GM19239 (cell line): ENCODE measurements around the gene ILKAP.

Source experiments
- DNase-seq: peaks from one replicate; pipeline ENCODE4 v3.0.0; 2011; ENCODE audit warnings: low spot score; ENCODE audit not compliant: insufficient read length
- FAIRE-seq: peaks from 2 replicates; lab custom pipeline; 2011; peaks lifted over from hg19 to GRCh38; lab: Jason Lieb, UNC

The ILKAP gene

DNA sequence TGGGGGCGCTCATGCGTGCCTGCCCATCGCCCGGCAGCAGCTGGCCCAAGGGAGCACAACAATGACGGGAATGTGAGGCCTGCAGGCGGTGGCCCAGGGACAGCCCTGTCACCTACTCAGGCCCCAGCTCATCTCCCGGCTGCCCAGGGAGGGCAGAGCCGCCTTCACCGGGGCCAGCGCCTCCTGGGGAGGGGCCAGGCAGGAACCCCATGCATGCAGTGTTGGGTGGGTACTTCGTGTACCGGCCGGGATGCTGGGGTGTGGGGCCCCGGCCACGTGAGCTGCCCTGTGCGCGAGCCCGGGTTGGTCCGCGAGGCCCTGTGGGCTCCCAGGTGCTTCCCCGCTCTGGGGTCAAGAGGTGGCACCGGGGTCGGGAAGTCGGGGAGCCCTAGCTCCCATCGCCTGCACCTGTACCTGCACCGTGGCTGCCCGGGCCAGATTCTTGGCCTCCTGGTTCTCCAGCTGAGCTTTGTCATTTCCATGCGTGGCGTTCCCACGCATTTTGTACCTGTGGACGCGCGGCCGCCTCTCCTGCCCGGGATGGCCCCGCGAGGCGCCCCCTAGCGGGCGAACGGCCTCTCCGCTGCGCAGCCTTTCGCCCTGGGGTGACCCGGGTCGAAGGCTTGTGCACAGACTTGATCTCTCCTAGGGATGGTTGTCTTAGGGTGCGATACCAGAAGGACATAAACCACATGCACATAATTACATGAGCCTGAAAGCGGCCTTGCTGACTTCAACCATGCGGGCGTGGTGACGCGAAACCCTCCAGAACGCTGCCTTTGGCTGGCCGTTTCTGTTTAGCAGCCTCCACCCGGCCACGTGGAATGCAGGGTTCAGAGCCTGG lies 64.1 kb downstream of the ILKAP start:
- FAIRE-seq (no peak), DNase-seq (no peak)

DNA sequence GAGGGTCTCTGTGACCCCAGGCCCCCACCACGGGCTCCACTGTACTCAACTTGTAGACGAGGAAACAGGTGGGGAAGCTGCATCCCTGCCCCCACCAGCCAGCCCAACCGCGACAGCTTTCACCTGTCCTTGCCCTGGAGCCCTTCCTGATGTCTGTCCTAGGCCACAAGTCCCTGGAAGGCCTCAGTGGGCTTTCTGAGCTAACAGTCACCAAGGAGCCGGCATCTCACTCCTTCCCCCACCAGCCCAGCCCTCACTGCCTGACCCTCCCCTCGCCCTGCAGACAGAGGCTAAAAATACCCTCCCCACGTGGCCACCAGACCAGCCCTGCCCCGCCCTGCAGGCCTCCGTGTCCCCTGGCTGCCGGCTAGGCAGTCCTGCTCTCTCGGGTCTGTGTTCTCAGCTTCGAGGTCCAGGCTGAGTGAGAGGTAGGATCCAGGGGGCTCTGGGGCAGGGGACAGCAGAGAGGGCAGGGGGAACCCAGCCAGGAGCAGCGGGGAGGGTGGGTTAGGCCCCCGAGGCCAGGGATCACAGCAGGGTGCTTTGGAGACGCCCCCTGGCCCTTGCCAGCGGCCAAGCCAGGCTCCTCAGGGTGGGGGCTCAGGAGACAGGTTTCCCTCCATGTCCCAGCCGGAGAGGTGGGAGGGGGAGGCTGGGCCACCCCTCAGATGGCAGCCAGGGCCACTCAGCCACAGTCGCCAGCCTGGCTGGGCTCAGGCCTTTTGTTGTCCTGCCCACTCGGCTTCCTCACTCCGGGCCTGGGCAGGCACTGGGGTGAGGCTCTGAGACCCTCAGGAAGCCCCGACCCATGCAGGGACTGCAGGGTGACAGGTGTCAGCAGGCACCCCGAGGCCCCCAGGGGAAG lies 64.9 kb downstream of the ILKAP start, which contains the start of gene KLHL30:
Gene KLHL30, plus strand, starts transcription at position 338 of the 865 bp plus-strand sequence. CDS start 2,087 bp downstream, outside the sequence.
- DNase-seq, result no peak

GRCh38 chr2:238137885-238138284 lies 65.6 kb downstream of the ILKAP start:
- FAIRE-seq (no peak), DNase-seq (no peak)

More for the DNA sequence above, 64.9 kb downstream of the ILKAP start, which contains the start of gene KLHL30:
- no peak for FAIRE-seq

DNA sequence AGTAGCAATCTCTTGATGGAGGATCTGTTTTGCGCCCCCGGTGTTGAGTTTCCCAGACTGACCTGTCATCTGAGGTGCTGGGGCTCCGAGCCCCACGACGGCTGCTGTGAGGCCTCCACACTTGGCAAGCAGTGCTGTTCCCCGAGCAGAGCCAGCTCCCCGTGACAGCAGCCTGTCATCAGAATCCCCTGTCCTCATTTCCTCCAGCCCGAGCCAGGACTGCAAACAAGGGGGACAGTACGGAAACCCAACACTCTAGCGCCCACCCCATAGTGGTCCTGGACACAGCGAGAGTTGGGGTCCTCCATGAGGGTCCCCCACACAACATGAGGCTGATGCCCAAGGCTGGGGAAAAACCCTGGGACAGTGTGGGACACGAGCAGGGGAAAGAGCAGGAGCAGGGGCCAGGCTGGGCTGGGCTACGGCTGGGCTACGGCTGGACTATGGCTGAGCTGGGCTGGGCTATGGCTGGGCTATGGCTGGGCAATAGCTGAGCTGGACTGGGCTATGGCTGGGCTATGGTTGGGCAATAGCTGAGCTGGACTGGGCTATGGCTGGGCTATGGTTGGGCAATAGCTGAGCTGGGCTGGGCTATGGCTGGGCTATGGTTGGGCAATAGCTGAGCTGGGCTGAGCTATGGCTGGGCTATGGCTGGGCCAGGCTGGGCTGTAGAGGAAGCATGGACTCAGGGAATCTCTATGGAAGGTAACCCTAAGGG lies 66.5 kb downstream of the ILKAP start:
- no peak for DNase-seq

DNA sequence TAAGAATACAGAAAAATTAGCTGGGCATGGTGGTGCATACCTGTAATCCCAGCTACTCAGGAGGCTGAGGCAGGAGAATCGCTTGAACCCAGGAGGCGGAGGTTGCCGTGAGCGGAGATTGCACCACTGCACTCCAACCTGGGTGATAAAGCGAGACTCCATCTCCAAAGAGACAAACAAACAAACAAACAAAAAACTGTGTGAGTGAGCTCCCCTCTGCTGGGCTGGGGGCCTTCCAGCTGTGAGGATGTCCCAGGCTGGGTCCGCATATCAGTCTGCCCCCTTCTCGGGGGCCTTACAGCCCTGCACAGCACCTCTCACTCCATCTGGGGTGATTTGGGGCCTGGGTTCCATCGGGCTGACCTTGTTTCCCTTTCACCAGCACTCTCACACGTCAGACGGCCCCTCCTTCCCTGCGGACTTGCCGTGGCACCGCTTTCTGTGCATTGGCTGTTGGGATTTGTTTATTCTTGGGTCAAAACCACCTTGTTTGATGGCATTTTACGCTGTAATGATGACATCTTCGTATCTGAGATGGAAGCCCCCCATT lies 67.8 kb downstream of the ILKAP start:
- no peak for FAIRE-seq
- DNase-seq, result no peak

More for the DNA sequence above, 66.5 kb downstream of the ILKAP start:
- FAIRE-seq, result no peak

- no peak for DNase-seq
- no peak for FAIRE-seq
These were observed 69.1 kb downstream of the ILKAP start for GRCh38 chr2:238134393-238134785.

DNA sequence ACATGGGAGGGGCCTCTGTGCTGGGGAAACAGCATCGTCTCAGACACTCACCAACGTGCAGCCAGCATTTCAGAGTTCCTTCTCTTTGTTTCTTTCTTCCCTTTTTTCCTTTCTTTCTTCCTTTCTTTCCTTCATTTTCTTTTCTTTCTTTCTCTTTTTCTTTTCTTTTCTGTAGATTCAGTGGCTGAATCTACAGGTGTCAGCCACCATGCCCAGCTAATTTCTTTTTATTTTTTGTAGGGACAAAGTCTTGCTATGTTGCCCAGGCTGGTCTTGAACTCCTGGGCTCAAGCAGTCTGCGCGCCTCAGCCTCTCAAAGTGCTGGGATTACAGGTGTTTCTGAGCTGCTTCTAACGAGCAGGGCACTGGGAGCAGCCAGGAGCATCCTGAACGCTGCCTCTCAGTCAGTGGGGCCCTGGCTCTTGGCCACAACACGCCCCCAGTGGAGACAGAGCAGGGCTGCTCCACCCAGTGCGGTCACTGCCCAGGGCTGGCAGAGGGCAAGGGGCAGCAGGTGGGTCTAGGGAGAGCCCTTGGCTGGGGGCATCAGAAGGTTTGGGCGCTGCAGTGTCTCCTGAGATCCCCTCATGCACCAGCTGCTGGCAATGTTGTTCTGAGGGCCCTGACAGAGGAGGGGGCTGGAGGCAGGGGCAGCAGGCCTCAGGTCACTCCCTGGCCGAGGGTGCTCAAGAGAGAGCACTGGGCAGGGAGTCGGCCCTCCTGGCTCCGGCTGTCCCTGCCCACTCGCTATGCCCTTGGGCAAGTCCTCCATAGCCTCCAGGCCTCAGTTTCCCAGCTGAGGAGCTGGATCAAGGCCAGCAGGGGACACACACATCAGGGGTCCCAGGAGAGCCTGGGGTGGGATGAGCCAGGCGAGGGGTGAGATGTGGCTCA lies 69.7 kb downstream of the ILKAP start:
- DNase-seq, result no peak
- FAIRE-seq, result no peak

- DNase-seq (no peak), FAIRE-seq (no peak)
These were observed 70.7 kb downstream of the ILKAP start for GRCh38 chr2:238132463-238133450.

DNA sequence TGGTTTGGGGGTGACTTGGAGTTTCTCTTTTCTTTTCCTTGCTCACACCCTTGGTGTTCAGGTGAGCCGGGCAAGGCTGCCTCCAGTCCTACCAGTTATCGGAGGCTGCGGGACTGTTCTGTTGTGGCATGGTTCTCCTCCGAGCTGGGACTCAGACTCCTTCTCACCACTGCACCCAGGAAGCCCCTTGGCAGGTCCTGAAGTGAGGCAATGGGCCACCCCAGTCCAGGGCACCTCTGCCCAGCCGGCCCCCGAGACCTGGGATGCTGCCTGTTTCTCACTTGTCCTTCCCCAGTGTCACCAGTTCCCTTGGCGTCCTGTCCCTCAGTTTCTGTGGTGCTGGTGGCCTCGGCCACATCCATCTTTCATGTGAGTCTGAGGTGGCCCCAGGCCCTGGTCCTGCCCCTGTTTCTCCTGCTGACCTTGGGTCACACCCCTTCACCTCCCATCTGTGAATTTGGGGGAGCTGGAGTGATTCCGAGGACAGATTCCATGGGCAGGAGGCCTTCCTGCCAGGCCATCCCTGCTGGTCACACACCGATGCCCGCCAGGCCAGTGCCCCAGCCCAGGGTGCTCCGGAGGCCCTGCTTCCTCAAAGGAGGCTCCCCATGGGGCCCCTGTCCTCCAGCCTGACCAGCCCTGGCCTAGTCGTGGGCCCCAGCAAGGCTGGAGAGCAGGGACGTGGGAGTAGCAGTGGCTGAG lies 71.6 kb downstream of the ILKAP start:
- DNase-seq, result no peak
- FAIRE-seq, result no peak

GRCh38 chr2:238130696-238131628 lies 72.5 kb downstream of the ILKAP start:
- FAIRE-seq (no peak), DNase-seq (no peak)

- no peak for DNase-seq
- FAIRE-seq, result no peak
These were observed 73.3 kb downstream of the ILKAP start for GRCh38 chr2:238130111-238130695.

DNA sequence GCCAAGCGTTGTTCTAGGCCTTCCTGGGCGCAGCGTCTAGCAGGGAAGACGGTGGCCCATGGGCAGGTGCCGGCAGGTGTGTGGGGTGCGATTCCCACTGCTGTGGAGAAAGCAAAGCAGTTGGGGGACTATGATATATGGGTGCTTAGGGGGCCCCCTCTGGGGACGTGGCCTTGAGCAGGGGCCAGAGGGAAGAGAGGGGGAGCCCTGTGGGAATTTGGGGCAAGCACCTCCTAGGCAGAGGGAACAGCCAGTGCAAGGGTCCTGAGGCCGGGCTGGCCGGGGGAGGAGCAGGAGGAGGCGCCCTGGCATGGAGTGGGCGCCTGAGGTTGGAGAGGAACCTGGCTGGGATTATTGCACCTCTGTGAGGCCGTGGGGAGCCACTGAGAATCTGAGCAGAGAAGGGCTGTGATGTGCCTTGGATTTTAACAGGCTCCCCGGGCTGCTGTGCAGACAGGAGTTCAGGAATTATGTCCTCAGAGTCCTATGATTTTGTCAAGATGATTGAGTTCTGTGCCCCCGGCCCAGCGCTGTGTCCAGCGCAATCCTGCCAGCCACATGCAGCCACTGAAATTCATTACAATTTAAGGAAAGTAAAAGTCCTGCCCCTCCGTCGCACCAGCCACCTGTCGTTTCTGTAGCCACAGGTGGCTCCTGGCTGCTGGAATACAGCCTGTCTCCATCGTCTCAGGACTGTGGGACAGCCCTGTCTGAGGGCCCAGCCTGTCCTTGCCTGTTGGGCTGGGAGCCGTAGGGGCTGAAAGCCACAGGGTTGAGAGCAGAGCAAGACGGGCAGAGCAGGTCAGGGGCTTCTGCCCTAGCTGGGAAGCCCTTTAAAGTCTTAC lies 74.1 kb downstream of the ILKAP start:
- no peak for FAIRE-seq
- no peak for DNase-seq

GRCh38 chr2:238128534-238129001 lies 74.9 kb downstream of the ILKAP start:
- no peak for FAIRE-seq
- DNase-seq, result no peak

DNA sequence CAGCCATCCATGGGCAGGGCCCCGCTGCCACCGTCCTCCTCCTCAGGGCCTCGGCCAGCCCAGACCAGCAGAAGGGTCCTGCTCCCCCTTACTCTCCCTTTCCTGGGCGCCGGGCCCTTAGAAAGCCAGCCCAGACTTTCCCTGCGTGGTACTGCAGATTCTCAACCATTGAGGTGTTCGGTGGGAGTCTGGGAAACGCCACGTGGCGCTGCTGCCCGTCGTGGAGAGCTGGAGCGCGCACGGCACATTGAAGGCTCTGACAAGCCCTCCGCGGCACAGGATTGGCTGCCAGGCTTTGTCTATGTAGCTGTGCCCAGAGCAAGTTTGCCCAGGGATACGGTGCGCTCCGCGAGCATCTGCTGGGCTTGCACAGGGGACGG lies 75.4 kb downstream of the ILKAP start:
- FAIRE-seq (no peak), DNase-seq (no peak)
